ENCODE results near the gene IGF2. TPM values are rescaled to one million over a fixed set of nuclear protein-coding genes. Genes with fewer than 3 reads are reported as not detected.

IGF2 gene
- total and polyA plus RNA-seq, 2 donors (not counting 1 experiment from before 2014, with no cell fraction given) = not detected

DNA sequence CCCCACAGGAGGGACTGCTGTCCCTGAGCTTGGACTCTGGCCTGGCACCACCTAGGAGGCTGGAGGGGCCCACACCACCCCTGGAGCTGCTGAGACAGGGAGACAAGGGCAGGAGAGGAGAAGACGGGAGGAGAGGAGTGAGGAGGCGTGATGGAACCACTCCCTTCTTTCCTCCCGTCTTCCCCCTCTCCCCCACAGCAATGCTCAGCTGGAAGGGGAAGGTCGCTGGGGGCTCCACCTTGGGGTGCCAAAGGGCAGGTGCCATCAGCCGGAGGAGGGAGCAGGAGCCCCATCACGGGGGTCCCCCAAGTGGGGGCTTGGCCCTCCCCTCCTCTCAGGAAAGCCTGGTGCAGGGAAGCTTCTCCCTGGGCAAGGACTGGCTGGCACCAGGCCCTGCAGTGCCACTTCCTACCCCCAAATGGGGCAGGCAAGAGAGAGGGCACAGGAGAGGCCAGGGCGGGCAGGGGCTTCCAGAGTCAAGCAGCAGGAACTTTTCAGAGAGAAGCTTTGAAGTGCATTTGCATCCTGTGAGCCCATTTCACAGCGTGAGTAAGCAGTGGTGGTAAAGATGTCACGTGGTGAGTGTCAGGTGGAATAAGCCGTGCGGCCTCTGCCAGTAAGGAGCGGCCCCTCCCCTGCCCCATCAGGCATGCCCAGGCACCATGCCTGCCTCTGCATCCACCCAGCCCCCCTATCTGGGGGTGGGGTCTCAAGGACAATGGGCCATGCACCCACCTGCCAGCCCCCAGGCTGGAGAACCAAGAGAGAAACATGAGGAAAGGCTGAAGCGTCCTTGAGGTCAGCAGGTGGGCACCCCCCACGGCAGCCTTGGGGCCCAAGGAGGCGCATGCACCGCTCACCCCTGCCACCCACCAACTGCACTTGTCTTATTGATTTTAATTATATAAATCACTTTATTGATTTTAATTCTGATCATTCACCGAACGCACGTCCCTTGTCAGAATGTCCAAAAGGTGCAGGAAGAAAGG is 4.9 kb downstream of the IGF2 start:
- H3K4me3 Mint-ChIP-seq = no peak overlapping the region
- intact Hi-C loops (cut with micrococcal nuclease) = no loop called here
- Histone ChIP-seq H3K27me3 (replicated peaks in 1 of 4; ENCODE audit: control extremely low read depth in 1 of 4, control insufficient read depth in 3 of 4, insufficient read depth in 4 of 4, low read length in 3 of 4) (peaks cover 0 to 46% (median 10%) of the 10 kb centered on the region in 4 experiments), H3K4me2 (replicated peaks; ENCODE audit: low read depth, low read length, poor library complexity, severe bottlenecking) (no peak overlapping the region), H3K4me1 (ENCODE audit: control insufficient read depth in 2 of 2, insufficient read depth in 2 of 2, low read length in 2 of 2) (peaks cover 9 to 15% of the 10 kb centered on the region in 2 donors), H3K9ac (ENCODE audit: low read length) (no peak overlapping the region), H3K79me2 (ENCODE audit: control insufficient read depth, insufficient read depth, low read length) (no peaks in the 10 kb centered on the region), H2AFZ (ENCODE audit: insufficient read depth, low read depth, low read length, poor library complexity, severe bottlenecking) (no peak overlapping the region), H3K9me3 (ENCODE audit: control extremely low read depth in 1 of 3, control insufficient read depth in 2 of 3, insufficient read depth in 1 of 3, low read length in 2 of 3) (peaks cover 0 to 3% (median 0%) of the 10 kb centered on the region in 3 donors), H4K20me1 (ENCODE audit: control insufficient read depth, insufficient read depth, low read length, poor library complexity, severe bottlenecking) (no peaks in the 10 kb centered on the region), H3K36me3 (replicated peaks in 1 of 2; ENCODE audit: control extremely low read depth in 1 of 2, control insufficient read depth in 1 of 2, extremely low read depth in 1 of 2, insufficient read depth in 2 of 2, low read length in 1 of 2) (no peaks in the 10 kb centered on the region), H3K27ac (ENCODE audit: low read length in 2 of 2) (no peak overlapping the region), H3K4me3 (ENCODE audit: control extremely low read depth in 1 of 5, extremely low read depth in 1 of 5, insufficient read depth in 1 of 5, low read depth in 2 of 5, low read length in 4 of 5) (no peak overlapping the region)
- peaks cover 11% of the 10 kb centered on the region for H3K4me1 Mint-ChIP-seq
- TF ChIP-seq, protein P1, sequence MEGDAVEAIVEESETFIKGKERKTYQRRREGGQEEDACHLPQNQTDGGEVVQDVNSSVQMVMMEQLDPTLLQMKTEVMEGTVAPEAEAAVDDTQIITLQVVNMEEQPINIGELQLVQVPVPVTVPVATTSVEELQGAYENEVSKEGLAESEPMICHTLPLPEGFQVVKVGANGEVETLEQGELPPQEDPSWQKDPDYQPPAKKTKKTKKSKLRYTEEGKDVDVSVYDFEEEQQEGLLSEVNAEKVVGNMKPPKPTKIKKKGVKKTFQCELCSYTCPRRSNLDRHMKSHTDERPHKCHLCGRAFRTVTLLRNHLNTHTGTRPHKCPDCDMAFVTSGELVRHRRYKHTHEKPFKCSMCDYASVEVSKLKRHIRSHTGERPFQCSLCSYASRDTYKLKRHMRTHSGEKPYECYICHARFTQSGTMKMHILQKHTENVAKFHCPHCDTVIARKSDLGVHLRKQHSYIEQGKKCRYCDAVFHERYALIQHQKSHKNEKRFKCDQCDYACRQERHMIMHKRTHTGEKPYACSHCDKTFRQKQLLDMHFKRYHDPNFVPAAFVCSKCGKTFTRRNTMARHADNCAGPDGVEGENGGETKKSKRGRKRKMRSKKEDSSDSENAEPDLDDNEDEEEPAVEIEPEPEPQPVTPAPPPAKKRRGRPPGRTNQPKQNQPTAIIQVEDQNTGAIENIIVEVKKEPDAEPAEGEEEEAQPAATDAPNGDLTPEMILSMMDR (IDR thresholded peaks at IDR 0.05) = no peak
- no peak for TF ChIP-seq EZH2 (IDR thresholded peaks at IDR 0.05; ENCODE audit: borderline replicate concordance, insufficient read depth, low read depth, low read length, poor library complexity, severe bottlenecking)
- 78% methylated on average over 10 of the region's 19 CpGs for WGBS (ENCODE audit: insufficient coverage)
- peaks cover 30% of the 10 kb centered on the region for H3K27me3 Mint-ChIP-seq
- H3K27ac Mint-ChIP-seq = no peak overlapping the region
- CTCF ChIA-PET = interaction anchor here (1.6 kb wide), 1 partner anchor 16 kb away, joined by 8 read pairs; no protein-coding TSS in a partner anchor
- peaks cover 4% of the 10 kb centered on the region for H3K9me3 Mint-ChIP-seq (ENCODE audit: insufficient read depth)
- POLR2A ChIA-PET = no interaction called here
- DNase-seq (no peak), ATAC-seq (ENCODE audit: low read depth) (no peak)

Data from B cell (primary cell).